DMS 273 treated with DMSO at 0.1 percent for 48 hours (cell line): Measurements from ENCODE around the gene TNNT2.

ENCODE experiments used
- DNase-seq: peaks from one replicate; lab custom pipeline; 2025; lab: John Stamatoyannopoulos, UW

TNNT2 gene

GRCh38 chr1:201356701-201357100, 20.8 kb downstream of the TNNT2 start:
- no peak for DNase-seq

GRCh38 chr1:201356236-201356635, 21.2 kb downstream of the TNNT2 start:
- DNase-seq, result no peak

- DNase-seq, result no peak
These were observed 22.0 kb downstream of the TNNT2 start for GRCh38 chr1:201355471-201355870.

- DNase-seq, result no peak
These were observed 22.6 kb downstream of the TNNT2 start for GRCh38 chr1:201354901-201355295.

GRCh38 chr1:201354151-201354900, 23.2 kb downstream of the TNNT2 start:
- DNase-seq, result no peak

GRCh38 chr1:201353186-201353940, 24.1 kb downstream of the TNNT2 start:
- DNase-seq, result no peak

- DNase-seq, result no peak
These were observed 25.9 kb downstream of the TNNT2 start for GRCh38 chr1:201351617-201352016.

- DNase-seq, result no peak
These were observed 26.6 kb downstream of the TNNT2 start for GRCh38 chr1:201350884-201351283.

GRCh38 chr1:201350361-201350725, 27.1 kb downstream of the TNNT2 start:
- no peak for DNase-seq

GRCh38 chr1:201349092-201349491, 28.4 kb downstream of the TNNT2 start:
- no peak for DNase-seq

- no peak for DNase-seq
These were observed 29.3 kb downstream of the TNNT2 start for GRCh38 chr1:201348211-201348566.

- DNase-seq, result peak; percentile 3
These were observed 29.8 kb downstream of the TNNT2 start for GRCh38 chr1:201347498-201348210.

GRCh38 chr1:201346987-201347386, 30.5 kb downstream of the TNNT2 start:
- no peak for DNase-seq

- peak; percentile 2 for DNase-seq
These were observed 31.0 kb downstream of the TNNT2 start for GRCh38 chr1:201346337-201346939.

- no peak for DNase-seq
These were observed 32.5 kb downstream of the TNNT2 start for GRCh38 chr1:201345081-201345355.

GRCh38 chr1:201344206-201345080, 33.0 kb downstream of the TNNT2 start:
- DNase-seq, result no peak

GRCh38 chr1:201341377-201341776, 36.1 kb downstream of the TNNT2 start:
- no peak for DNase-seq

GRCh38 chr1:201336711-201337450, 40.6 kb downstream of the TNNT2 start:
- DNase-seq, result no peak

GRCh38 chr1:201335901-201336300, 41.6 kb downstream of the TNNT2 start:
- no peak for DNase-seq

- no peak for DNase-seq
These were observed 42.2 kb downstream of the TNNT2 start for GRCh38 chr1:201335174-201335870.
